Sigmoid colon (tissue), 4 donors: Measurements from ENCODE around the gene TBL1XR1.

ENCODE experiments used
- POLR2A ChIP-seq, 2 donors: fragments of 450-650 bp; IDR thresholded peaks; one replicate each; pipeline ENCODE4 v1.6.1; 2016; ENCODE audit warnings: antibody characterized with exemption in 2 of 2, mild to moderate bottlenecking in 2 of 2, moderate library complexity in 2 of 2
- POLR2AphosphoS5 ChIP-seq, 4 donors: sonication (generic); formaldehyde crosslinking; IDR thresholded peaks; one replicate each; pipeline ENCODE4 v1.6.1; 2017; ENCODE audit warnings: antibody characterized with exemption in 4 of 4
- TF ChIP-seq, protein P1 (sequence below), 4 experiments: fragments of 450-650 bp in 3 of 4; fragments of 200-600 bp in 1 of 4; IDR thresholded peaks; one replicate each; pipeline ENCODE4 v1.5.1; 2016 to 2019; ENCODE audit warnings: antibody characterized with exemption in 4 of 4, mild to moderate bottlenecking in 3 of 4, moderate library complexity in 2 of 4

DNA sequence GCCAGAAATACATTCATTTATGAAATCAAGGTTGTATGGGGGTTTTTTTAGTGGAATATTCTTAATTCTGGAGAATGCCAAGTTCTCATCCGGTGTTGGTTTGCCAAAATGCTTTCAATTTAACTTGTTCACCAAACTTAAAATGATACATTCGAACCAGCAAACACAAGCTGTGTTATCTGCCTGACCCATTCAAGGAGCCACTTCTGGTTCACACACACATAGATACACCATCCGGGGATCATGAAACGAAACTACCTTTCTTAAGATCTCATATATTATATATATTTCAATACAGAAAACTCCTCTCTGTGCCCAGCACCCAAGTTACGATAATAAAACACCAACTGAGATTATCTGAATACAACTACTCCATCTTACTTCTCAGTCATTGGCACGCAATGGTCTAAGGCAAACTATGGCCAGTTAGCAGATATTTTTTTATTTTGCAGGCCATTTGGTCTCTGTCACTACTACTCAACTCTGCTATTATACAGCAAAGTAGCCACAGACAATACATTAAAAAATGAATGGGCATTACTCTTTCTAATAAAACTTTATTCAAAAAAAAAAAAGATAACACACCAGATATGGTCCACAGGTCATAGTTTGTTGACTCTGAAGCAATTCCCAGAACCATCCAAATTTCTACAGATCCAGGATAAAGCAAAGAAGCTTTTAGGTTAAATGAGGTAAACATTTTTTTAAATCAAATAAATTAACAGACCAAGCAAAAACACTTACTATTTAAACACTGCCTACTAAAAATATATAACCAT is 89.6 kb downstream of the TBL1XR1 start:
- TF ChIP-seq, protein P1, sequence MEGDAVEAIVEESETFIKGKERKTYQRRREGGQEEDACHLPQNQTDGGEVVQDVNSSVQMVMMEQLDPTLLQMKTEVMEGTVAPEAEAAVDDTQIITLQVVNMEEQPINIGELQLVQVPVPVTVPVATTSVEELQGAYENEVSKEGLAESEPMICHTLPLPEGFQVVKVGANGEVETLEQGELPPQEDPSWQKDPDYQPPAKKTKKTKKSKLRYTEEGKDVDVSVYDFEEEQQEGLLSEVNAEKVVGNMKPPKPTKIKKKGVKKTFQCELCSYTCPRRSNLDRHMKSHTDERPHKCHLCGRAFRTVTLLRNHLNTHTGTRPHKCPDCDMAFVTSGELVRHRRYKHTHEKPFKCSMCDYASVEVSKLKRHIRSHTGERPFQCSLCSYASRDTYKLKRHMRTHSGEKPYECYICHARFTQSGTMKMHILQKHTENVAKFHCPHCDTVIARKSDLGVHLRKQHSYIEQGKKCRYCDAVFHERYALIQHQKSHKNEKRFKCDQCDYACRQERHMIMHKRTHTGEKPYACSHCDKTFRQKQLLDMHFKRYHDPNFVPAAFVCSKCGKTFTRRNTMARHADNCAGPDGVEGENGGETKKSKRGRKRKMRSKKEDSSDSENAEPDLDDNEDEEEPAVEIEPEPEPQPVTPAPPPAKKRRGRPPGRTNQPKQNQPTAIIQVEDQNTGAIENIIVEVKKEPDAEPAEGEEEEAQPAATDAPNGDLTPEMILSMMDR (IDR thresholded peaks at IDR 0.05): no peak
- no peak for TF ChIP-seq POLR2A (IDR thresholded peaks at IDR 0.05)
- TF ChIP-seq POLR2AphosphoS5 (IDR thresholded peaks at IDR 0.05): no peak
